K562 (cell line): ENCODE measurements around the gene ZNF485. TPM values are rescaled to one million over a fixed set of nuclear protein-coding genes. Genes with fewer than 3 reads are reported as not detected.

Source experiments
- BCLAF1 ChIP-seq, 2 experiments: fragments of 450-650 bp in 1 of 2; IDR thresholded peaks; 2 replicates each; pipeline ENCODE4 v1.6.1; 2011 to 2017; ENCODE audit warnings: low read depth in 2 of 2, antibody characterized with exemption in 1 of 2, borderline replicate concordance in 1 of 2, low read length in 1 of 2, mild to moderate bottlenecking in 1 of 2, mixed read lengths in 1 of 2; ENCODE audit not compliant: control insufficient read depth in 1 of 2
- BMI1 ChIP-seq: fragments of 150-350 bp; IDR thresholded peaks from 2 replicates; pipeline ENCODE4 v1.6.1; 2014; ENCODE audit warnings: low read length
- FOXP1 ChIP-seq: sonication (generic); formaldehyde crosslinking; IDR thresholded peaks from 2 replicates; pipeline ENCODE4 v1.8.0; 2022; ENCODE audit warnings: mild to moderate bottlenecking, missing genetic modification reagents
- KDM5B ChIP-seq: fragments of 200-600 bp; sonication (generic); IDR thresholded peaks from 2 replicates; pipeline ENCODE4 v1.6.1; 2012; ENCODE audit warnings: low read depth, mild to moderate bottlenecking, moderate library complexity, low read length, control low read depth, inconsistent platforms; ENCODE audit not compliant: insufficient replicate concordance
- RBFOX2 ChIP-seq: fragments of 200-400 bp; formaldehyde crosslinking; IDR thresholded peaks from 2 replicates; pipeline ENCODE4 v1.6.1; 2017; ENCODE audit warnings: low read depth, mild to moderate bottlenecking, low read length, moderate library complexity
- RBM34 ChIP-seq: fragments of 200-400 bp; formaldehyde crosslinking; IDR thresholded peaks from 2 replicates; pipeline ENCODE4 v1.6.1; 2018; ENCODE audit warnings: low read length, borderline replicate concordance; ENCODE audit not compliant: insufficient read depth
- SIRT6 ChIP-seq: IDR thresholded peaks from one replicate; pipeline ENCODE4 v1.6.1; 2012; ENCODE audit warnings: low read depth, mild to moderate bottlenecking, control low read depth, inconsistent platforms, low read length, moderate library complexity
- ZBTB11 ChIP-seq, 3 experiments: fragments of 200-800 bp in 1 of 3; fragments of 250-450 bp in 1 of 3; fragments of 450-650 bp in 1 of 3; sonication (Bioruptor Pico) in 1 of 3; sonication (Bioruptor generic) in 1 of 3; formaldehyde crosslinking in 1 of 3; IDR thresholded peaks; 2 replicates each; pipeline versions ENCODE4 v1.6.1 to v1.8.0; 2016 to 2022; ENCODE audit warnings: mild to moderate bottlenecking in 2 of 3, missing genetic modification characterization in 2 of 3, missing compliant biosample characterization in 1 of 3, moderate library complexity in 1 of 3
- ZNF133 ChIP-seq: fragments of 250-450 bp; sonication (Bioruptor Pico); IDR thresholded peaks from 2 replicates; pipeline ENCODE4 v1.4.0; 2020; ENCODE audit warnings: mild to moderate bottlenecking
- ZNF146 ChIP-seq: IDR thresholded peaks from one replicate; pipeline ENCODE4 v1.6.1; 2018; ENCODE audit warnings: missing compliant biosample characterization; ENCODE audit not compliant: unreplicated experiment
- ZNF586 ChIP-seq: fragments of 450-650 bp; formaldehyde crosslinking; conservative IDR thresholded peaks from 2 replicates; pipeline ENCODE4 v1.4.0; 2020; ENCODE audit warnings: mild to moderate bottlenecking, moderate library complexity
- ZNF75A ChIP-seq: fragments of 450-650 bp; formaldehyde crosslinking; IDR thresholded peaks from 2 replicates; pipeline ENCODE4 v1.4.0; 2020; ENCODE audit warnings: mild to moderate bottlenecking
- ZNF778 ChIP-seq: fragments of 450-650 bp; formaldehyde crosslinking; IDR thresholded peaks from 2 replicates; pipeline ENCODE4 v1.4.0; 2020; ENCODE audit warnings: mild to moderate bottlenecking, moderate library complexity
- ZNF780A ChIP-seq: fragments of 250-450 bp; sonication (Bioruptor Pico); IDR thresholded peaks from 2 replicates; pipeline ENCODE4 v1.5.0; 2021; ENCODE audit warnings: mild to moderate bottlenecking
- polyA plus RNA-seq, 8 experiments: library from polyadenylated mRNA; depleted of rRNA in 4 of 8; stranded (reverse) in 5 of 8; unstranded in 3 of 8; fragments of >200 nt; fragmentation: Nextera tagmentation in 2 of 8; fragmentation: Illumina TruSeq in 1 of 8; extraction: Ambion mirVana in 2 of 8; extraction: Trizol in 1 of 8; gene quantifications; 2 replicates each; pipeline versions ENCODE4 v1.2.1 to v1.2.3, GENCODE V29; 2011 to 2014; ENCODE audit warnings: inconsistent platforms in 1 of 8, missing spikeins in 1 of 8
- total RNA-seq, 7 experiments: library from RNA; depleted of rRNA in 6 of 7; stranded (reverse); fragments of >200 nt in 6 of 7; fragmentation: Illumina TruSeq in 2 of 7; extraction: Trizol in 2 of 7; gene quantifications; 2 replicates each; pipeline versions ENCODE4 v1.2.1 to v1.2.3, GENCODE V29; 2011 to 2021; ENCODE audit warnings: low replicate concordance in 1 of 7
- TF ChIP-seq, protein P1 (sequence below): fragments of 250-450 bp; sonication (Bioruptor Pico); IDR thresholded peaks from 2 replicates; pipeline ENCODE4 v1.8.0; 2021; ENCODE audit warnings: moderate library complexity, mild to moderate bottlenecking, inconsistent platforms
- TF ChIP-seq, protein P2 (sequence below): sonication (generic); formaldehyde crosslinking; IDR thresholded peaks from 2 replicates; pipeline ENCODE4 v1.4.0; 2020; ENCODE audit warnings: mild to moderate bottlenecking, missing genetic modification reagents
- TF ChIP-seq, protein P3 (sequence below): sonication (generic); formaldehyde crosslinking; IDR thresholded peaks from 2 replicates; pipeline ENCODE4 v1.9.0; 2022; ENCODE audit warnings: mild to moderate bottlenecking, missing genetic modification reagents

Gene ZNF485
- total and polyA plus RNA-seq, 9 of the 15 experiments (the other 6 are each of a cell fraction or from before 2014, with no cell fraction given), result 8.0 to 18.7 (median 11.9) TPM

- no peak for TF ChIP-seq BCLAF1 (IDR thresholded peaks at IDR 0.05; ENCODE audit: borderline replicate concordance in 1 of 2, control insufficient read depth in 1 of 2, low read depth in 2 of 2, low read length in 1 of 2)
- no peak for TF ChIP-seq SIRT6
- TF ChIP-seq, protein P1, sequence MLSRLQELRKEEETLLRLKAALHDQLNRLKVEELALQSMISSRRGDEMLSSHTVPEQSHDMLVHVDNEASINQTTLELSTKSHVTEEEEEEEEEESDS (CRISPR knock-in tag), result no peak
- TF ChIP-seq RBFOX2, result peak; percentile 87
- TF ChIP-seq FOXP1 (CRISPR knock-in tag), result peak; percentile 73; the same call in 1 of the 2 replicates
- TF ChIP-seq ZNF780A, result no peak
- TF ChIP-seq ZNF75A (CRISPR knock-in tag), result no peak
- TF ChIP-seq KDM5B, result peak; percentile 42
- TF ChIP-seq, protein P2, sequence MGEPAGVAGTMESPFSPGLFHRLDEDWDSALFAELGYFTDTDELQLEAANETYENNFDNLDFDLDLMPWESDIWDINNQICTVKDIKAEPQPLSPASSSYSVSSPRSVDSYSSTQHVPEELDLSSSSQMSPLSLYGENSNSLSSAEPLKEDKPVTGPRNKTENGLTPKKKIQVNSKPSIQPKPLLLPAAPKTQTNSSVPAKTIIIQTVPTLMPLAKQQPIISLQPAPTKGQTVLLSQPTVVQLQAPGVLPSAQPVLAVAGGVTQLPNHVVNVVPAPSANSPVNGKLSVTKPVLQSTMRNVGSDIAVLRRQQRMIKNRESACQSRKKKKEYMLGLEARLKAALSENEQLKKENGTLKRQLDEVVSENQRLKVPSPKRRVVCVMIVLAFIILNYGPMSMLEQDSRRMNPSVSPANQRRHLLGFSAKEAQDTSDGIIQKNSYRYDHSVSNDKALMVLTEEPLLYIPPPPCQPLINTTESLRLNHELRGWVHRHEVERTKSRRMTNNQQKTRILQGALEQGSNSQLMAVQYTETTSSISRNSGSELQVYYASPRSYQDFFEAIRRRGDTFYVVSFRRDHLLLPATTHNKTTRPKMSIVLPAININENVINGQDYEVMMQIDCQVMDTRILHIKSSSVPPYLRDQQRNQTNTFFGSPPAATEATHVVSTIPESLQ (CRISPR knock-in tag), result no peak
- TF ChIP-seq RBM34, result 0 out of 2 replicates have a peak, but pooled peaks have one; percentile 35
- no peak for TF ChIP-seq ZNF133 (CRISPR knock-in tag)
- no peak for TF ChIP-seq ZNF586
- TF ChIP-seq ZNF778, result no peak
- TF ChIP-seq, protein P3, sequence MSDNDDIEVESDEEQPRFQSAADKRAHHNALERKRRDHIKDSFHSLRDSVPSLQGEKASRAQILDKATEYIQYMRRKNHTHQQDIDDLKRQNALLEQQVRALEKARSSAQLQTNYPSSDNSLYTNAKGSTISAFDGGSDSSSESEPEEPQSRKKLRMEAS, result 0 out of 2 replicates have a peak, but pooled peaks have one; percentile 29
- no peak for TF ChIP-seq ZNF146 (CRISPR knock-in tag)
- TF ChIP-seq BMI1, result no peak
- peak in 1 of 3 experiments; percentile 83; a peak in 2 of 6 replicates for TF ChIP-seq ZBTB11 (CRISPR knock-in tag; IDR thresholded peaks at IDR 0.05)
Measured at GRCh38 chr10:43648398-43649184, 42.4 kb downstream of the ZNF485 start, which contains the start of gene ZNF32 (continued).
